Thyroid gland (tissue), 4 donors: Measurements from ENCODE around the gene RPL36AL. TPM values are rescaled to one million over a fixed set of nuclear protein-coding genes. Genes with fewer than 3 reads are reported as not detected.

Source experiments
- DNase-seq, 2 donors: peaks; one replicate each; pipeline ENCODE4 v3.0.0-alpha.2; 2019
- H3K27ac ChIP-seq, 3 donors: fragments of 200-600 bp; sonication (generic); 1 replicate in 2 of 3; 2 replicates in 1 of 3; pipeline ENCODE4 v1.5.1; 2016 to 2019; ENCODE audit warnings: mild to moderate bottlenecking in 1 of 3, moderate library complexity in 1 of 3
- H3K27me3 ChIP-seq: fragments of 200-600 bp; sonication (generic); one replicate; pipeline ENCODE4 v1.5.1; 2019
- H3K36me3 ChIP-seq, 2 donors: fragments of 200-600 bp; sonication (generic); one replicate each; pipeline ENCODE4 v1.5.1; 2016 to 2019
- H3K4me1 ChIP-seq, 2 donors: fragments of 200-600 bp; sonication (generic); one replicate each; pipeline ENCODE4 v1.5.1; 2017 to 2019
- H3K4me3 ChIP-seq, 3 donors: fragments of 200-600 bp; sonication (generic); replicated peaks in 1 of 3; 1 replicate in 2 of 3; 2 replicates in 1 of 3; pipeline ENCODE4 v1.5.1; 2016; ENCODE audit warnings: mild to moderate bottlenecking in 1 of 3
- H3K9me3 ChIP-seq: fragments of 200-600 bp; sonication (generic); one replicate; pipeline ENCODE4 v1.5.1; 2017
- CTCF ChIP-seq, 6 experiments: fragments of 200-600 bp in 3 of 6; fragments of 450-650 bp in 3 of 6; sonication (generic) in 3 of 6; IDR thresholded peaks; one replicate each; pipeline ENCODE4 v1.5.1; 2016 to 2019; ENCODE audit warnings: antibody characterized with exemption in 6 of 6, mild to moderate bottlenecking in 2 of 6, inconsistent platforms in 1 of 6, moderate library complexity in 1 of 6
- POLR2A ChIP-seq, 2 donors: fragments of 450-650 bp; IDR thresholded peaks; one replicate each; pipeline ENCODE4 v1.6.1; 2017; ENCODE audit warnings: antibody characterized with exemption in 2 of 2, mild to moderate bottlenecking in 2 of 2, moderate library complexity in 1 of 2
- WGBS, 2 donors: methylation state at CpG; one replicate each; pipeline ENCODE4 v1.1.5; 2017; 5-methylcytosine and 5-hydroxymethylcytosine counted together
- intact Hi-C: fragments of 100-400 bp; cut with DNase I; formaldehyde crosslinking; loops from one replicate; pipeline ENCODE4 v1.15.1; 2023
- total RNA-seq, 4 donors: library from RNA; depleted of rRNA; stranded (reverse); fragments of >200 nt; gene quantifications; one replicate each; pipeline ENCODE4 v1.2.3, GENCODE V29; 2016

RPL36AL gene
- total RNA-seq, 4 donors from 2014 or later, result 119 to 348 (median 175) TPM

GRCh38 chr14:49598485-49599300, 21.7 kb downstream of the RPL36AL start, which contains the start of gene LRR1:
Gene LRR1 (plus strand): TSS chr14:49598940. CDS start chr14:49599021, 81 bp downstream.
- DNase-seq, result peak; percentile 84 to 88
- Histone ChIP-seq H3K27me3 (no peaks in the 10 kb centered on the region), H3K4me1 (peaks cover 4 to 6% of the 10 kb centered on the region in 2 donors), H3K36me3 (no peaks in the 10 kb centered on the region), H3K9me3 (no peaks in the 10 kb centered on the region), H3K4me3 (peak within 1 kb of the TSS; percentile 47 to 67 (median 65)), H3K27ac (peak within 1 kb of the TSS; percentile 86 to 93 (median 92))
- intact Hi-C loops, result no loop called here
- TF ChIP-seq POLR2A (IDR thresholded peaks at IDR 0.05), result peak in 1 of 2 donors; percentile 76
- peak in 1 of 6 experiments; percentile 13 for TF ChIP-seq CTCF (IDR thresholded peaks at IDR 0.05)
- 0% methylated on average over 53 of the region's 77 CpGs; no CpG with 5 or more reads in 1 of the 2 donors for WGBS, 2 donors

GRCh38 chr14:49598189-49598484, 22.3 kb downstream of the RPL36AL start:
- intact Hi-C loops, result no loop called here
- 1% methylated on average over 13 to 15 of the region's 15 CpGs for WGBS, 2 donors
- no peak for DNase-seq
- H3K9me3 ChIP-seq, result no peaks in the 10 kb centered on the region
- H3K27me3 ChIP-seq, result no peaks in the 10 kb centered on the region
- H3K36me3 ChIP-seq, result no peaks in the 10 kb centered on the region
- H3K27ac ChIP-seq, result peak overlapping the region; percentile 86 to 93 (median 92)
- H3K4me3 ChIP-seq, result peak overlapping the region; percentile 47 to 67 (median 65)
- H3K4me1 ChIP-seq, result peaks cover 4 to 6% of the 10 kb centered on the region in 2 donors
- TF ChIP-seq CTCF (IDR thresholded peaks at IDR 0.05) (no peak), POLR2A (IDR thresholded peaks at IDR 0.05) (no peak)

GRCh38 chr14:49594347-49595091, 25.9 kb downstream of the RPL36AL start:
- Histone ChIP-seq H3K9me3 (no peaks in the 10 kb centered on the region), H3K4me3 (no peak overlapping the region), H3K27me3 (no peaks in the 10 kb centered on the region), H3K36me3 (no peaks in the 10 kb centered on the region), H3K27ac (no peak overlapping the region), H3K4me1 (peaks cover 4 to 6% of the 10 kb centered on the region in 2 donors)
- intact Hi-C loops, result no loop called here
- WGBS, 2 donors, result 48 to 49% methylated on average over 4 of the region's 4 CpGs
- TF ChIP-seq CTCF (IDR thresholded peaks at IDR 0.05), result no peak
- TF ChIP-seq POLR2A (IDR thresholded peaks at IDR 0.05), result no peak
- peak in 1 of 2 donors; percentile 25 for DNase-seq

- H3K36me3 ChIP-seq, result no peaks in the 10 kb centered on the region
- no peak for TF ChIP-seq POLR2A (IDR thresholded peaks at IDR 0.05)
- TF ChIP-seq CTCF (IDR thresholded peaks at IDR 0.05), result no peak
- no peak for DNase-seq
- peaks cover 4 to 6% of the 10 kb centered on the region in 2 donors for H3K4me1 ChIP-seq
- intact Hi-C loops, result no loop called here
- WGBS, 2 donors, result 91 to 95% methylated on average over 3 of the region's 3 CpGs
- H3K27ac ChIP-seq, result no peak overlapping the region
- H3K27me3 ChIP-seq, result no peaks in the 10 kb centered on the region
- no peak overlapping the region for H3K4me3 ChIP-seq
- no peaks in the 10 kb centered on the region for H3K9me3 ChIP-seq
Measured at GRCh38 chr14:49593016-49593415, 27.4 kb downstream of the RPL36AL start.

GRCh38 chr14:49589387-49589786, 31.0 kb downstream of the RPL36AL start:
- TF ChIP-seq CTCF (IDR thresholded peaks at IDR 0.05) (no peak), POLR2A (IDR thresholded peaks at IDR 0.05) (no peak)
- no peaks in the 10 kb centered on the region for H3K9me3 ChIP-seq
- no peak for DNase-seq
- 91 to 95% methylated on average over 3 of the region's 3 CpGs for WGBS, 2 donors
- H3K27me3 ChIP-seq, result no peaks in the 10 kb centered on the region
- peaks cover 8% of the 10 kb centered on the region in 2 donors for H3K4me1 ChIP-seq
- no peak overlapping the region for H3K4me3 ChIP-seq
- H3K36me3 ChIP-seq, result peaks cover 0 to under 1% of the 10 kb centered on the region in 2 donors
- intact Hi-C loops, result no loop called here
- no peak overlapping the region for H3K27ac ChIP-seq
